Left cardiac atrium (tissue), 2 donors: ENCODE results near the gene CCDC27. TPM values are rescaled to one million over a fixed set of nuclear protein-coding genes. Genes with fewer than 3 reads are reported as not detected.

Source experiments
- total RNA-seq, 2 donors: library from RNA; stranded (reverse); fragmentation: NEBNext Ultra II Directional; extraction: Animal tissue kit (Norgen Biotek cat#: 25700); gene quantifications; one replicate each; pipeline ENCODE4 v1.2.1, GENCODE V29; 2021
- donor health status: DM: no; HTN: yes; CAD: no; lungs with severe emphysema.
- donor health status: DM: yes; HTN: yes; CAD: no.

CCDC27 gene
- total RNA-seq, 2 donors from 2014 or later, result not detected

Other genes with a start within 250 kb of the CCDC27 start
- gene MEGF6, start 140.9 kb upstream of the CCDC27 start, total RNA-seq, result 10 to 100 TPM; 12.4 to 15.8 TPM
- gene TPRG1L, start 127.4 kb upstream of the CCDC27 start, total RNA-seq, result 10 to 100 TPM; 41.3 to 42.6 TPM
- gene WRAP73, start 102.3 kb upstream of the CCDC27 start, total RNA-seq, result 10 to 100 TPM; 11.3 to 11.8 TPM
- under 1 TPM in 1 of 2 donors, not detected in 1; 0.06 TPM for gene TP73, start 99.9 kb upstream of the CCDC27 start, total RNA-seq
- gene SMIM1, start 20.3 kb downstream of the CCDC27 start, total RNA-seq, result 10 to 100 TPM; 25.4 to 35.9 TPM
- gene LRRC47, start 44.0 kb downstream of the CCDC27 start, total RNA-seq, result 10 to 100 TPM; 41.4 to 43.4 TPM
- 10 to 100 TPM; 28.6 to 37.5 TPM for gene CEP104, start 104.8 kb downstream of the CCDC27 start, total RNA-seq
- gene DFFB, start 105.0 kb downstream of the CCDC27 start, total RNA-seq, result 1 to 10 TPM; 4.0 to 4.1 TPM
- 10 to 100 TPM; 13.2 to 14.0 TPM for gene C1orf174, start 147.8 kb downstream of the CCDC27 start, total RNA-seq